ENCODE data around the gene INPP4B.

Gene INPP4B

DNA sequence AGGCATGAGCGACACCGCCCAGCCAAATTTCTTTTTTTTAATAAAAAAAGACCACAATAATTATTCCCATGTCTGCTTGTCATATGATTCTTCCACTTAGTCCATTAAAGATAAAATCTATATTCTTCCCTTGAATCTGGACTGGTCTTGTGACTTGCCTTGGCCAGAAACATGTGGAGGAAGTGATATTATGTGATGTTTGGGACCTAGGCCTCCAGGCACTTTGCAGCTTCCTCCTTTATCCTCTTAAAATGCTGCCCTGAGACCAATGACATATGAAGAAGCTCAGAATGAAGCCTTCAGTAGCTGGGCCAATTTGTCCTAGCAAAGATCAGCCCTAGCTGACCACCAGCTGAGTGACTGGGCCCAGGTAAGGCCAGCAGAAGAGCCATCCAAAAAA is 250.0 kb downstream of the INPP4B start:
- in situ Hi-C loops (cut with HindIII; ENCODE audit: low sequenced_read_pairs): no loop called here

DNA sequence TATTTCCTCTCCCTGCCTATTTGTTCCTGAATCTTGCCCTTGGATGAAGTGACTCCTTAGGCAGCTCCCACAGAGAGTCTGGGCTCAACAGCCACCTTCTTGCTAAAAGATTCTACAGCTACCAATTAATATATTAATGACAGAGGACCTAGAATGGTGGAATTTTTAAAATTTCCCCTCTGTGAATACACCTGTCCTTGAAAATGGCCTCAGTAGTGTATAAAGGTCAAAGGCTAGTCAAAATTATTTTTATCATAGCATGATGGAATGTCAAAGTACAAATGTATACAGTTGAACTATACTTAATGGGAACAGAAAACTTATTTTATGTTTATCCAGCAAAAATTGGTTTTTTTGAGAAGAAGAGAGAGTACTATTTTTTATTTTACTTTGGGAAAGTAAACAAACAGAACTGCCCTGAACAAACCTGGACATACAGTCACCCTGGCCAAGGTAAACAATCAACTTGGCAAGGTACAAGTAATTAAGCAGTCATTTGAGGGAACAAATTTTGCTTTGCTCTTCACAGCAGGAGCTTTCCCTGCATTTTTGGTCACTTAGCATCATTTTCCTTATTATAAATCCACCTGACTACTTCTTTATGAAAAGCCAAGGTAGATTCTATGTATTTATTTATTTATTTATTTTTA is 250.8 kb downstream of the INPP4B start:
- in situ Hi-C loops (cut with HindIII; ENCODE audit: low sequenced_read_pairs): no loop called here

- in situ Hi-C loops (cut with HindIII; ENCODE audit: low sequenced_read_pairs): no loop called here
Observed at GRCh38 chr4:142585411-142585810, 260.7 kb downstream of the INPP4B start.

DNA sequence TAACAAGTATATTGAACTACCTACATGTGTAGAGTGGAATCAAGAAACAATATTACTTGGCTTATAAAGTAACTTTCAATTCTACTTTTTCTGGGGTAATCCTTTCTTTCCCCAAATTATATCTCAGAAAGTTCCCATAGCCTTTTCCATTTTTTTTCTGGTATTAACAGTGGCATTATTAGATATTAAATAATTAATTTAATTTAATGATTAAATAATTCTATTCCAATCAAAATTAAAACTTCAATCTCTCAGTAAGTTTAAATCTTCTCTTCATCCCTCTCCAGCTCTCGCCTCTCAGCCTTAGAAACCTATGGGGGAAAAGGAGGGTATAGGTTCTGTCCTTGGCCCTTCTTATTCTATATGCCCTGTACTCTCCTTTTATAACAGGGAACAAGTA is 262.4 kb downstream of the INPP4B start:
- in situ Hi-C loops (cut with HindIII; ENCODE audit: low sequenced_read_pairs): no loop called here

DNA sequence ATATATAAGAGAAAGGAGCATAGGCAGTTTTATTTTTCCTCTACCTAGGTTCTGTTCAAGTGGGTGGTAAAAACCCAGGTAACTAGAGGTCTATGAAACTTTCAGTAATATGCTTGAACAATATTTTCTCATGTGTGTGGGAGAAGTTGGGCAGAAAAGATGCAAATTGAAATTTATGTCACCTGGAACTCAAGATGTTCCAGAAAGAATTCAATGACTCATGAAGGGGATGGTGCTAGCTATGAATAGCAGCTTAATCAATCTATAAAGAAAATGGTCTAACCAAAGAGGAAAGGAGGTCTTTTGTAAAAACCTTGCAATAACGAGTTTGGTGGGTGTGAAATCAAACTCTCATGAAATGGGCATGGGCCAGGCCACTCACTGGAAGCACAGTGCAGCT is 263.8 kb downstream of the INPP4B start:
- in situ Hi-C loops (cut with HindIII; ENCODE audit: low sequenced_read_pairs): no loop called here

- in situ Hi-C loops (cut with HindIII; ENCODE audit: low sequenced_read_pairs): no loop called here
Observed at GRCh38 chr4:142581881-142582280, 264.2 kb downstream of the INPP4B start.

- in situ Hi-C loops (cut with HindIII; ENCODE audit: low sequenced_read_pairs): no loop called here
Observed at GRCh38 chr4:142579443-142579842, 266.7 kb downstream of the INPP4B start.

DNA sequence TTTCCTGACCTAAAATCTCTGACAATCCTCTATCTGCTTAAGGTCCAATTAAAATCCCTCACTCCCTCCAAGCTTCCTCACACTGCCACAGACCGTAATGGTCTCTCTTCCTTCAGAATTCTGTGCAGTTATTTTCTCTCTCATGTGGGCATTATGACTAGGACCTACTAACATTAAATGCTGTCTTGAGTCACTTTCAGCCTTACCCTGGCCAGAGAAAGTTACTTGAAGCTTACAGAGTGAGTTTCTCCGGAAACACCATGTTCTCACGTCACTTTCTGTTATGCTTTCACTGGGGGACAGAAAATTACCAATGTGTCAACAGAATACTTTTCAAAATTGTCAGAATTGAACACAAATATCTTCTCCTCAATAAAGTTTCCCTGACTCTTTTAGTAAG is 271.8 kb downstream of the INPP4B start:
- in situ Hi-C loops (cut with HindIII; ENCODE audit: low sequenced_read_pairs): no loop called here

- in situ Hi-C loops (cut with HindIII; ENCODE audit: low sequenced_read_pairs): no loop called here
Observed at GRCh38 chr4:142572071-142572470, 274.0 kb downstream of the INPP4B start.

DNA sequence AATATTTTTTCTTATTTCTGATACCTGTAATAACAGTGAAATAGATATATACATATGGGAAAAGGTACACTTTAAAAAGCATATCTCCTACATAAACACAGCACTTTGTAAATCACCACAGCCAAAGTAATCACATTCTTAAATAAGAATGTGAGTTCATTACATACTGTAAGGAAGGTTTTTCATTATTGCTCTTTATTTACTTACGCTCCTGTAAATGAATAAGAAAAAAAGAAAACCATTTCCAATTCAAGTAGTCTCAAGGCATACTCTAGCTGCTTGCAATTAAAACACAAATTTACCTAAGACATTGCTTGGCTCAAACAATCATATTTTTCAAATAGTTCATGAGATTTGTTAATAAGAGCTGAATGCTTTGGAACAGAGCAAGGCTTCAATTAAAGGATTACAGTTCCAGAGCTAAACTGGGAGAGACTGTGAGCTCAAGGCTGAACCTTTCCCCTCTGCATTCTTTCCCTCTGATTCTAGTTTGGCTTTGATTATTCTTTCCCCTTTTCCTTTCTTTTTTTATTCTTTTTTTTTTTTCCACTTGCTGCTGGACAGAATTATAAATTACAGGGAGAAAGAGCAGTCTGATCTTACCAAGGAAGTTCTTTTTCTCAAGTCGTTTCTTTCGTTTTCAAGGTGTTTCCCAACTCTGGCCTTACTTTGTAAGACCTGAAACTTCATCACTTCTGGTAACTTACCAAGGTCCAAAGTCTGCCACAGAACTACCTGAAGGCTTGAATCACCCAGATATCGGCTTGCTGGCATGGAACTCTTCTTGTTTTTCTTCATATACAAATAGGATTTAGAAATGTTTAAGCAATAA is 278.3 kb downstream of the INPP4B start:
- in situ Hi-C loops (cut with HindIII; ENCODE audit: low sequenced_read_pairs): no loop called here

GRCh38 chr4:142567199-142567598 is 278.9 kb downstream of the INPP4B start:
- in situ Hi-C loops (cut with HindIII; ENCODE audit: low sequenced_read_pairs): no loop called here

GRCh38 chr4:142566777-142567176 is 279.3 kb downstream of the INPP4B start:
- in situ Hi-C loops (cut with HindIII; ENCODE audit: low sequenced_read_pairs): no loop called here

GRCh38 chr4:142566243-142566642 is 279.9 kb downstream of the INPP4B start:
- in situ Hi-C loops (cut with HindIII; ENCODE audit: low sequenced_read_pairs): no loop called here

DNA sequence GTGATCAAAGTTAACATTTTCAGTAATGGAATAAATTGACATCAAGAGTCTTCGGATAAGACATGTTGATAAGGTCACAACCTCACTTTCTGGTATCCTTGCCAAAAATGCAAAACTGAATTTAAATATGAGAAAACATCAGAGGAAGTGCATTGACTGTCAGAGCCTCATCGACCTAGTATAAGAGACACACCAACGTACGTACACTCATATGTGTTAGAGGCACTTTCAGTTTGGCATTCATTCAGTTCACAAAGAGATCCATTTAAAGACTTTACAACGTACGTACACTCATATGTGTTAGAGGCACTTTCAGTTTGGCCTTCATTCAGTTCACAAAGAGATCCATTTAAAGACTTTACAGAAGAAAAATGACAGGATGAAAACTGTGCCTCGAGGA is 280.3 kb downstream of the INPP4B start:
- in situ Hi-C loops (cut with HindIII; ENCODE audit: low sequenced_read_pairs): no loop called here

- in situ Hi-C loops (cut with HindIII; ENCODE audit: low sequenced_read_pairs): no loop called here
Observed at GRCh38 chr4:142563682-142564291, 282.3 kb downstream of the INPP4B start.

DNA sequence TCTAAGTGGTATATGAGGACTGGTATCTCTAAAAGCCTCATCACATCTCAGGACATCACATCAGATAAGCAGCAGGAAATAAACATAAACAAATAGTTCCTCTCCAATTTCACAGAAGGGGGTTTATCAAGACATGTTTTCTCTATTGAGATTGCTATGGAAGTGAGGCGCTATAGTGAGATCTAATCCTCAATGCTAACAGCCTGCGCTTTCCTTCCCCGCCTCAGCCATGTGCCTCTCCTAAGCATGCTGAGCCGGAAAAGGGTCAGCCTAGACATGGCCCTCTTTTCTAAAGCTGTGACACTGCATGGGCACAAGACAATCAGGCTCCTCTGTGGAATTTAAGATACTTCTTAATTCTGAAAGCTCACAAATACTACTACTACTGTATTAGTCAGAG is 286.1 kb downstream of the INPP4B start:
- in situ Hi-C loops (cut with HindIII; ENCODE audit: low sequenced_read_pairs): no loop called here

GRCh38 chr4:142558851-142559250 is 287.2 kb downstream of the INPP4B start:
- in situ Hi-C loops (cut with HindIII; ENCODE audit: low sequenced_read_pairs): no loop called here

GRCh38 chr4:142557239-142557801 is 288.8 kb downstream of the INPP4B start:
- in situ Hi-C loops (cut with HindIII; ENCODE audit: low sequenced_read_pairs): no loop called here

GRCh38 chr4:142556570-142557238 is 289.4 kb downstream of the INPP4B start:
- in situ Hi-C loops (cut with HindIII; ENCODE audit: low sequenced_read_pairs): no loop called here

DNA sequence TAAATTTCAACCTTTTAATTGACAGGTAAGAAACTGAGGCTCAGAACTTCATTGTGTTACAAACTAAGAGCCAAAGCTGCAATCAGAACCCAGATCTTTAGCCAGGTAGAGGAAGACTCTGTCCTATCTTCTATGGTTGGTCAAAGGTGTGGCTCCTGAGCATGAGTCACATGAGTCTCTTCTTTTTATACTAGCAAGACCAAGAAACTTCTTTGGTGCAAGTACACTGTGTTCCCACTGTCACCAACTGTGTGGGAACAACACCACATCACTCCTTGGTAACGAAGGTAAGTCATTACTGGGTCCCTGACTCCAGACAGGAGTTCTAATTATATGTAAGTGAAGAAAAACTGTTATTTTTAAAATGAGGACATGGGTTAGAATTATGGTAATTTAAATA is 290.1 kb downstream of the INPP4B start:
- in situ Hi-C loops (cut with HindIII; ENCODE audit: low sequenced_read_pairs): no loop called here

DNA sequence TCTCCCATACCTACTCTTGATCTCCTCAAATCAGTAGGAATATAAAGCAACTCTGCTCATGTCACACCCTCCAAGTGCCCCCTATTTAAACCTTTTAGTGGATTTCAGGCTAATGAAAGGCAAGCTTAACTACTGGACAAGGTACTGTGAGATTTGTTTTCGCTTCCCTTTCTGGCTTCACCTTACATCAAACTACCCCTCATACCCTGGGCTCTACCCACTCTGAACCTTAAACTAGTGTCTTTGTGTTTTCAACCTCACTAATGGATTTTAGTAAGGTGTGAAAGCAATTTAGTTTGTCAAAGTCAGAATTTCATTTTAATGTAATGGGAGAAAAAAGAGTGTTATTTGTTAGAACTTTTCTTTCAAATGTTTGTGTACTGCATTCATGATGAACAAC is 291.7 kb downstream of the INPP4B start:
- in situ Hi-C loops (cut with HindIII; ENCODE audit: low sequenced_read_pairs): no loop called here
